NCI-H1417 treated with DMSO at 0.1 percent for 48 hours (cell line): Measurements from ENCODE around the gene RAB4A.
"Not testable (repeated sequence)": the region's sequence is repeated elsewhere in the genome, so short reads cannot be mapped to it uniquely, and the experiment has no call there.

Experiments used
- DNase-seq: peaks from one replicate; lab custom pipeline; 2025; lab: John Stamatoyannopoulos, UW

Gene RAB4A

GRCh38 chr1:229272164-229273158, 1.6 kb downstream of the RAB4A start:
- no peak for DNase-seq

- DNase-seq: no peak
Observed at GRCh38 chr1:229273507-229274232, 2.8 kb downstream of the RAB4A start.

- no peak for DNase-seq
Observed at GRCh38 chr1:229275005-229275404, 4.1 kb downstream of the RAB4A start.

DNA sequence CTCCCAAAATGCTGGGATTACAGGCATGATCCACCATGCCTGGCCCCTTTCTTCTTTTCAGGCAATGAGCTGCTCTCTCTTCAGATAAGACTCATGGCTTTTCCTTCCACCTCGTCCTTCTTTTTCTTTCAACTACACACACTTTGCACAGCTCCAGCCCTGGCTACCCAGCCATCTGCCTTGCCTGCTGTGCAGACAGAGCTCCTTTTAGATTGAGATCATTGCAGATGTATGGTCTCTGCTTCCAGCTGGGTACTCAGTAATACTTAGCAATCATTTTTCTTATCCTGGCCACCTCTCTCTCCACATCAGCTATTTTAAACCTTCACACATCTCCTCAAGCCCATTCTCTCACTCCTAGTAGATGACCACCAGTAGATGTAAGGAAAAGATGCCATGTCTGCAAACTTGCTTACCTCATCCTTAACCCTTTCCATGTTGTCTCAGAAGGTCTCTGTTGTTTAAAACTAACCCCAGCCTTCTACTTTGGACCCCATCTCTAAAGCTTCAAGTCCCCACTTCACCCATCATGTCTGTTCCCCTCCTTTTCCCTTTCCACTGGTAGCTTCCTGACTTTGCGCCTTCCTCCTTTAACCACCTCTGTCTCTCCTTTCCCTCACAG, 7.3 kb downstream of the RAB4A start:
- DNase-seq: no peak

- DNase-seq: no peak
Observed at GRCh38 chr1:229279242-229279641, 8.3 kb downstream of the RAB4A start.

DNA sequence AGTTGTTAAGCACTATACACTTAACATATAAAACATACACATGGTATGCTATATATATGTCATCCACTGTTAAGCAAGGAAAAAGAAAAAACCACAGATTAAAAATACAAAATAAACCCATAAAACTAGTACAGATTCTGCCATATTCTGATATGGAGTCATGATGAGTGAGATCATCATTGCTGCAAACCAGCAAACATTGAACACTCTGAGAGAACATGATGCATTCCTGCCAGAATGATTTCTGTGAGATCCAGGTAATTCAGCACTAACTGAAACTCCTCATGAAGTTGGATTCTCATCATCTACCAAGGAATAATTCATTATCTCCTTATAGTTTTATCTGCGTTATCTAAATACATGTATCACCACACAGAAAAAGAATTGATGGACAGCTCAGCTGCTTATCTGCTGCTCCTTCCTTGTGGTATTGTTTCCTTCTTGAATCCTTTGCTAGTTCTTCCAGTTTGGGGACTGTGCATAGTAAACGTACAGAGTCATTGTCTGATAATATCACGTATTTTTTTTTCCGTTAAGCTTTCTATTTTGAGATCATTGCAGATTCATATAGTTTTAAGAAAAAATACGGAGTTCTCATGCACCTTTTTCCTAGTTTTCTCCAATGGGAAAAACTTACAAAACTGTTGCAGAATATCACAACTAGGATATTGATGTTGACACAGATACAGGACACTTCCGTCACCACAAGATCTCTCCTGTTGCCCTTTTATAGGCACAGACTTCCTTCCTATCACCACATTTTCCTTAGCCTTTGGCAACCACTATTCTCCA, 9.3 kb downstream of the RAB4A start:
- no peak for DNase-seq

DNA sequence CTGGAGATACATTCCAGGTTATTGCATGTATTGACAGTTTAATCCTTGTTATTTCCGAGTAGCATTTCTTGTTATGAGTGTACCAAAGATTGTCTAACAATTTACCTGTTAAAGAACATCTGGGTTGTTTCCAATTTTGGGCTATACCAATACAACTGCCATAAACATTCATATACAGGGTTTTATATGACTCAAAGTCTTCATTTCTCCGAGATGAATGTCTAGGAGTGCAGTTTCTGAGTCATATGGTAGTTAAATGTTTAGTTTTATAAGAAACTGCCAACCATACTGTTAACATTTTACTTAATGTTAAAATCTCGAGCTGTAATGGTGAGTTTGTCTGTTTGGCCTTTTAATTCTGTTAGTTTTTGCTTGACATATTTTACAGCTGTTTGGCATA, 10.0 kb downstream of the RAB4A start:
- no peak for DNase-seq

DNA sequence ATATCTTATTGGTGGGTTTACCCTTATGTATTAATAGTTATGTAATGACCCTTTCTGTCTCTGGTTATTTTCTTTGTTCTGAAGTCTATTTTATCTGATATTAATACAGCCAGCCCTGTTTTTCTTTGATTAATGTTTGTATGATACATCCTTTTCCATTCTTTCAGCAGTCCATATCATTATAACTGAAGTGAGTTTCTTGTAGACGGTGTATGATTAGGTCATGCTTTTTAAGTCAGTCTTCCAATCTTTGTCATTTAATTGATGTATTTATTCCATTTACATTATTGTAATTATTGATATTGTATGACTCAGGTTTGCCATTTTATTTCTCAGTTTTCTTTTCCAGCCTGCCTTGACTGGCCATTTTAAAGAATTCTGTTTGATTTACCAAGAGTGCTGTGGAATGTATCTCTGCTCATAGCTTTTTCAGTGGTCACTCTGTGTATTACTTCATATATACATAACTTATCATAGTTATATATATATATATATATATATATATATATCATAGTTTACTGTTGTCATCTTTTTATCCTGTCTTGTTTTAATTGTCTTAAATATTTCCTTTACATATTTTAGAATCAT, 10.5 kb downstream of the RAB4A start:
- no peak for DNase-seq

- no peak for DNase-seq
Observed at GRCh38 chr1:229282295-229282823, 11.4 kb downstream of the RAB4A start.

DNA sequence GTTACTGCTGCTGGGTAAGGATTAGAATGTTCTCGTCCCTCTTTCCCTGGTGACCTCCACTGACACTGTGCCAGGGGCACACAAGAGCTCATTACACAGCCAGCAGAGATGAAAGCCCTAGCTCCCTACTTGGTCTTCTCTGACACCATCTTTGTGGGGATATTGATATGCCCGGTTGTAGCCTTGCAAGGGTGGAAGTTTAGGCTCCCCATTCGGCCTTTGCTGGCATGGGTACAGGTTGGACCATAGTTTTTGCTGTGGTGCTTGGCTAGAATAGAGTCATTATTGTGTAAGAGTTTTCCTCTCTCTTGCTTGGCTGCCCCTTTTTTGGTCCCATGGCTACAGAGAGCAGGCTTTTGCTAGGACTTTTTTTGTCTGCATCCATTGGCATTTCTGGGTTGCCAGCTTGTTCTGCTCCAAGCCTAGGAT, 12.3 kb downstream of the RAB4A start:
- DNase-seq: no peak

DNA sequence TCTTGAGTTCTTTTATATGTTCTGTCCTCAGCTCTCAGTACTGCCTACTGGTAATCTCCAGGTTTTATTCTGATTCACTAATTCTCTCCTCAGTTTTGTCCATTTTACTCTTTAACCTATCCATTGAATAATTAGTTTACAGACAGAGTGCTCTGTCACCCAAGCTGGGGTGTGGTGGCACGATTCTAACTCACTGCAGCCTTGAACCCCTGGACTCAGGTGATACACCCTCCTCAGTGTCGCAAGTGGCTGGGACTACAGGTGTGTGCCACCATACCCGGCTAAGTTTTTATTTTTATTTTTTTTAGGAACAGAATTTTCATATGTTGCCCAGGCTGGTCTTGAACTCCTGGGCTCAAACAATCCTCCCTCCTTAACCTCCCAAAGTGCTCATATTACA, 14.0 kb downstream of the RAB4A start:
- DNase-seq: no peak

DNA sequence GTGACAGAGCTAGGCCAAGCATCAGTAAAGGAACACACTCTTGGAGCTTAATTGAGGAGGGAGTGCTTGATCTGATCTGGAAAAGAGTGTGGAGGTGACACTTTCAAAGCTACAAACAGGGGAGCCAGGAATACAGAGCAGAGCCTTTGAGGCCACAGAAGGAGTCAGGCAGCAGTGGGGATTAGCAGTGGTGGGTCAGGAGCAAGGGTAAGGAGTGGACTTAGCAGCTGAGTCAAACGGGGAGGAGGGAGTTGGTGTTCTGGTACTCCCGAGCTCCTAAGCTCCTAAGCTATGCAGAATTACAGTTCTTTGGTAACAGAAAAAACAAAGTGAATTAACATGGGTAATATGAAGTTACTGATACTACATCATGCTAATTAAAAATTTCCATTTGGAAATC, 14.5 kb downstream of the RAB4A start:
- DNase-seq: no peak

- no peak for DNase-seq
Observed at GRCh38 chr1:229286099-229286766, 15.3 kb downstream of the RAB4A start.

DNA sequence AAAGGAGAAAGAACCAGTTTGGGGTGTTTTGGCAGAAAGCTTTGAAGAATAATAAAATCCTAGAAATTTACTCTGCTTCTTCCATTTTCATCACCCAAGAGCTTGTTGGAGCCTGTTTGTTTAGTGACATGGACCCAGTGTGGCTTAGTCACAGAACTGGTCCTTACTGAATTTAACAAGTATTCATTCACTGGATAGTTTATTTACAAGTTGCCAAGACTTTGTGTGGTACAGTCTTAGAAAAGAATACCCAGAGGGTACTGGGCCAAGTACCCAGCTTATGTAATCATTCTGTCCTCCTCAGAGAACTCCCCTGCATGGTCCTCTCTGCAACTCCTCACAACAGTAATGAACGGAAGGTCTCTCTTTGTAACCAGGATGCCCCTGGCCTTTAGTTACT, 16.4 kb downstream of the RAB4A start:
- DNase-seq: no peak

GRCh38 chr1:229288516-229288915, 17.6 kb downstream of the RAB4A start:
- no peak for DNase-seq

DNA sequence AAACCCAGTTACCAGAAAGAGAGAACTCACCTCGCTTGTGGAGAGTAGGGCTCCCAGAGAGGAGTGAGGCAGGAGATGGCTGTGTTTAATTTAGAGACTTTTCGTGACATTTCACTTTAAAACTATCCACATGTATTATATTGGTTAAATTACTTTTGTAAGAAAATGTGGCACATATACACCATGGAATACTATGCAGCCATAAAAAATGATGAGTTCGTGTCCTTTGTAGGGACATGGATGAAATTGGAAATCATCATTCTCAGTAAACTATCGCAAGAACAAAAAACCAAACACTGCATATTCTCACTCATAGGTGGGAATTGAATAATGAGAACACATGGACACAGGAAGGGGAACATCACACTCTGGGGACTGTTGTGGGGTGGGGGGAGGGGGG, 20.8 kb downstream of the RAB4A start:
- not testable (repeated sequence) for DNase-seq

GRCh38 chr1:229293528-229294204, 22.8 kb downstream of the RAB4A start:
- DNase-seq: no peak

DNA sequence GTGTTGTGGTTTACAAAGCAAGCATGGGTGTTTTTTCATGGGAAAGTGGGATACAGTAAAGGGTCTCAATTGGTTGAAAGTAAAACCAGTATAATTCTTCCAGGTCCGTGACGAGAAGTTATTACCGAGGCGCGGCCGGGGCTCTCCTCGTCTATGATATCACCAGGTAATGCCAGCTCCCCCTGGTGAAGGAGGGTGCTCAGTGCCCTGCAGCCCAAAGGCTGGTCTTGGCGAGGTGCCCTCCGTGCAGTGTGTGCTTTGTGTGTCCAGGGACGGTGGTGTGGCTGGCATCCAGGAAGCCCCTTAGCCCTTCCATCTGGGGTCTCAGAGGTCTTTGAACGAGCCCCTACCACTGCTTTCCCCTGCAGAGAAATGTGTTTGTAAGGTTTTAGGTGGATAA, 24.8 kb downstream of the RAB4A start:
- no peak for DNase-seq

DNA sequence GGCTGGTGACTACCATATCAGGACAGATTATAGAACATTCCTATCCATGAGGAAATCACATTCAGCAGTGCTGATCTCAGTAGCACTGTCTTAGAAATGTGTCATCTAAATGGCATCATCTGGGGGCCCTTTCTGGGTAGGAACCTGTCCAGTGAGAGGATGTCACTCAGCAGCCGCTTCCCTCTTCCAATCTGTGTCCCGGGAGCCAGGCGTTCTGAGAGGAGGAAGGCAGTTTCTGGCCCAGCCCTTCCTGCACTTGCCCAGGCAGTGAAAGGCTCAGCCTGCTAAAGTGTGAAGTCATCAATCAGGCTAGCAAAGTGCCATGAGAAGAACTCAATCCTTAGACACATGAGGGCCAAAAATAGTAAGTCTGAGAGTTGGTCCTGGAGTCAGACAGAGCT, 25.6 kb downstream of the RAB4A start:
- no peak for DNase-seq

- no peak for DNase-seq
Observed at GRCh38 chr1:229297746-229298145, 26.8 kb downstream of the RAB4A start.
